HG03354 (cell line): ENCODE measurements around the gene GLIS1.

Source experiments
- ATAC-seq: cut with Tn5 transposase; IDR thresholded peaks from one replicate; pipeline ENCODE4 v1.9.1; 2021; ENCODE audit warnings: mild to moderate bottlenecking; ENCODE audit not compliant: unreplicated experiment, poor library complexity, severe bottlenecking

GLIS1 gene

DNA sequence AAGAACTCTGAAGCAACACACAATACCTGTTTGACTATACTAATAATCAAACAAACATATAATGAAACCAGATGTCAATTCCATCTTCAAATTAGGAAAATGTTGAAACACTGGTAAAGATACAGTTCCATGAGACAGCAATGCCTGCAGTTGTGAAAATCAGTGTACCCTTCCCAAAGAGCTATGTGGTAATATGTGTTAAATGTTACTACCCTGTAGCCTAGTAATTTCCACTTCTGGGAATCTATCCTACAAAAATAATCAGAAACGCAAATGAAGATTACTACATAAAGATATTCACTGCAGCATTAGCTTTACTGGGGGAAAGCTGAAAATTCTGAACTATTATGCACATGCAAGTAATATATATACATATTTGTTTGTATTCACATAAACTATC lies 16.9 kb downstream of the GLIS1 start:
- no peak for ATAC-seq

DNA sequence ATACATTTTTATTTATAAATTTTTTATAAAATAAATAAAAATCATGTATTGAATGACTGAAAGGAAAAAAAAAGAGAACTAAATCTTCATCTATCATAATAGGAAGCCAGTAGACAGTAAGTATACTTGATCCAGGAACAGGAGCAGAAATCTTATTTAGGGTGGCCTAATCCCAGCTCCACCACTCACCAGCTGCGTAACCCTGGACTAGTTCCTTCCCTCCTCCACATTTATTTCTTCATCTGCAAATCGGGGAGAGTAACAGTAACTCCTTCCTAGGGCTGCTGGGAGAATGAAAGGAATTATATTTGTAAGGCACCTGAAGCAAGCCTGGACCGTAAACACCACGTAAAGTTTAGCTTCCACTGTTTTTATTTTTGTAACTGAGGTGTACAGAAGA lies 17.9 kb downstream of the GLIS1 start:
- ATAC-seq: no peak

- ATAC-seq: no peak
Measured at GRCh38 chr1:53719469-53719868, 19.5 kb downstream of the GLIS1 start.

- no peak for ATAC-seq
Measured at GRCh38 chr1:53718443-53718842, 20.5 kb downstream of the GLIS1 start.

- no peak for ATAC-seq
Measured at GRCh38 chr1:53717025-53717804, 21.7 kb downstream of the GLIS1 start.

GRCh38 chr1:53716150-53716549 lies 22.8 kb downstream of the GLIS1 start:
- ATAC-seq: no peak

DNA sequence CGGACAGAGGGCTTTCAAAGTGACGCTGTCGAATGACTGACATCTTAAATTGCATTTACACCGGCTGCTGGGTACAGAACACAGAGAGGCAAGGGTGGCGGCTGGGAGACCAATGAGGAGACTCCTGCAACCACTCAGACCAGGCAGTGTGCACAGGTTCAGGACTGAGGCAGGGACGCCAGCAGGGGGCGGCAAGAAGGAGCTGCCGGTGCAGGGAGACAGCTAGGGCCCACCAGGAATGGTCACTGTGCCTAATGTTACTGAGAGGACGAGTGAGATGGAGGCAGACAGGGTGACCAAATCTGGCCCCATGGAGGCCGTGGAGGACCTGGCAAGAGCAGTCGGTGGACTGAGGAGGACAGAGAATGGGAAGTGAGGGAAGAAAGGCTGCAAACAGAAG lies 23.5 kb downstream of the GLIS1 start:
- ATAC-seq: no peak

- no peak for ATAC-seq
Measured at GRCh38 chr1:53712276-53712675, 26.7 kb downstream of the GLIS1 start.

- no peak for ATAC-seq
Measured at GRCh38 chr1:53710584-53710983, 28.4 kb downstream of the GLIS1 start.

DNA sequence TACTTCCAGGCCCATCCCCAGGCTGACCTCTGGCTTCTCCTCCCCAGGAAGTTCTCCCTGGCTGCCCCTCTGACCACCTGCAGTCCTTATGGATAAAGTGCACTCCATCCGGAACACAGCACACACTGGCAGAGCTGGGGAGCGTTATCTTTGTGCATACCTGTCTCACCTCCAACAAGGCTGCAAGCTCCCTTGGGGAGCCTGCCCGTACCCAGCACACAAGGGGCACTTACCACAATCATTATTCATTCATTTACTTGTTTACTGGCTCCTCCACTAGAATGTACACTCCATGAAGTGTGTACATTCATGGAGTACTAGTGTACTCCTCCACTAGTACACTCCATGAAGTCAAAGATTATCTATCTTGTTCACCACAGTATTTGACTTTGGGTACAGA lies 30.3 kb downstream of the GLIS1 start:
- ATAC-seq: no peak

GRCh38 chr1:53706356-53706755 lies 32.6 kb downstream of the GLIS1 start:
- ATAC-seq: no peak

- no peak for ATAC-seq
Measured at GRCh38 chr1:53705446-53706096, 33.4 kb downstream of the GLIS1 start.

- no peak for ATAC-seq
Measured at GRCh38 chr1:53704804-53705445, 34.0 kb downstream of the GLIS1 start.

- ATAC-seq: no peak
Measured at GRCh38 chr1:53704304-53704703, 34.7 kb downstream of the GLIS1 start.

DNA sequence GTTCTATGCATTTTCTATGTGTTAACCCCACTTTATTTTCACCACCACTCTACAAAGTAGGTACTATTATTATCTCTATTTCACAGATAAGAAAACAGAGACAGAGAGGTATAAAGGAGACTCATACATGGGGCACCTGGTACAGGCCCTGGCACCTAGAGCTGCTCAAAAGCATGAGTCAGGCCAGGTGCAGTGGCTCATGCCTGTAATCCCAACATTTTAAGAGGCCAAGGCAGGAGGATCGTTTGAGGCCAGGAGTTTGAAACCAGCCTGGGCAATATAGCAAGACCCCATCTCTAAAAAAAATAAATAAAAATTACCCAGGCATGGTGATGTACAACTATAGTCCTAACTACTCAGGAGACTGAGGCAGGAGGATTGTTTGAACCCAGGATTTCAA lies 35.8 kb downstream of the GLIS1 start:
- no peak for ATAC-seq

DNA sequence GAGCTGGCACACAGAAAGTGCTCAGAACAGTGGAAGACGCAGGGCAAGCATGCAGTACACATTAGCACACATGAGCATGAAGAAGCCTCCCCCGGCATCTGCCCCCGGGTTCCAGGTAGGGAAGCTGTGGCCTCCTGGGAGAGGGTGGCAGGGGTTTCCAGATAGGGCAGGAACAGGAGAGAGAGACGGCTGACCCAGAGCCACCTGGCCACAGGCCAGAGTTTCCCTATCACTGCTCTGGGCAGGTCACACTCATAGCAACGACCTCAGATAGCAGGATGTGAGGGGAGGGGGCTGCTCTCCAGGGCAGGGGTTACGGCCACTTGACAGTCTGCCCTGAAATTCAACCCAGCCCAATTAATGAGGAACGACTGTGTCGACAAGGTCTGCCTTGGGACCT lies 36.6 kb downstream of the GLIS1 start:
- ATAC-seq: no peak

DNA sequence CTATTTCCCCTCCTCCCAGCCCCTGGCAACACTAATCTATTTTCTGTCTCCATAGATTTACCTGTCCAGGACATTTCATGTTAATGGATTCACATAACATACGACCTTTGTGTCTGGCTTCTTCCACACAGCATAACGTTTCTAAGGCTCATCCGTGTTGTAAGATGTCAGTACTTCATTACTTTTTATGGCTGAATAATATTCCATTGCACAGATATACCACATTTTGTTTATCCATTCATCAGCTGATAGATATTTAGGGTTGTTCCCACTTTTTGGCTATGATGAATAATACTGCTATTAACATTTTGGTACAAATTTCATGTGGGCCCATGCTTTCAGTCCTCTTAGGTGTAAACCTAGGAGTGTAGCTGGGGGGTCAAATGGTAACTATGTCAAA lies 38.2 kb downstream of the GLIS1 start:
- no peak for ATAC-seq

DNA sequence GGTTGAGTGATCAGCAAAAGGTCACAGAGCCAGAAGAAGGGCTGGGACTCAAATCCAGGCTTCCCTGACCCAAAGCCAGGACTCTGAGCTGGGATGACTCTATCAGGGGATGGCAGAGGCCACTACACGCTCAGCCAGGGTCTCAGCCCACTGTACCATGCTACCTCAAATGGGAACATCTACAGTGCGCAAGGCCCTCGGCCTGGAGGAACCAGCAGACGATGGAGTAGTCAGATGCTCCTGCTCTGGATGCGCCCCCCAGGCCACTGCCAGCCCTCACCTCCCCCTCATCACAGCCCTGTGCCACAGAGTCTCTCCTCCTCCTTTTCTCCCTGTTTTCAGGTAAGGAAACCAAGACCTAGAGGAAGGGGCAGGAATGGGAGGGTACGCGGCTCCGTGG lies 39.0 kb downstream of the GLIS1 start:
- ATAC-seq: no peak

DNA sequence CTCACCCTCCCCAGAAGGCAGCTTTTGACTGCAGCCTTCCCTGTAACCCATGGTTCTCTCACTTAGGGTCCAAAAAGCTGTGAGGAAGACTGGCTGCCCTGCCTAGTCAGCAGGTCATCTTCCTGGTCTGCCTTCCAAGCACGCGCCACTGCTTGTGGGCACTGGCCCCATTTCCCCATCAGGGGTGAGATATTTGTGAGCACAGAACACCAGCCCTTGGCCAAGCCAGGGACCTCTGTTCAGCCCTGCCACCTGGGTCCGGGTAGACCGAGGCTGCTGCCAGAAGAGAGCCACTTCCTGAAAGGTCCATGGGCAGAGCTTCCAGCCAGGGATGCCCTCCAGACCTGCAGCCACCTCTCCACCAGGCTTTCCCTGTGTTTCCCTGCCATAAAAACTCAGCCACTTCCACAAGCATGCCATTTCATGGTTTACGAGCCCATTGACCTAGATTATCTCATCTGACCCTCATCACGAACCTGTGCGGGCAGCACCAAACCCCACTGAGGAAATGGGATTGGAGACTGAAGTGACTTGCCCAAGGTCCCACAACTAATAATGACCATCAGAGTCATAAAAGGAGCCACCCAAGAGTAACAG lies 40.5 kb downstream of the GLIS1 start:
- ATAC-seq: no peak

- ATAC-seq: no peak
Measured at GRCh38 chr1:53697721-53698383, 41.1 kb downstream of the GLIS1 start.
